Type B pancreatic cell (in vitro differentiated cells): Measurements from ENCODE around the gene SPATA3. TPM values are rescaled to one million over a fixed set of nuclear protein-coding genes. Genes with fewer than 3 reads are reported as not detected.

Experiments used
- DNase-seq: peaks from one replicate; pipeline ENCODE4 v3.0.0; 2021; ENCODE audit warnings: mixed read lengths; ENCODE audit not compliant: unreplicated experiment; ENCODE audit errors: extremely low spot score
- H3K27ac Mint-ChIP-seq: 2 replicates; pipeline ENCODE4 v1.8.0; 2021; ENCODE audit warnings: mild to moderate bottlenecking, mixed read lengths
- H3K27me3 Mint-ChIP-seq: 2 replicates; pipeline ENCODE4 v1.8.0; 2021; ENCODE audit warnings: mixed read lengths
- H3K36me3 Mint-ChIP-seq: 2 replicates; pipeline ENCODE4 v1.8.0; 2021; ENCODE audit warnings: mixed read lengths
- H3K4me1 Mint-ChIP-seq: one replicate; pipeline ENCODE4 v1.8.0; 2021; ENCODE audit warnings: mixed read lengths; ENCODE audit not compliant: unreplicated experiment
- H3K4me3 Mint-ChIP-seq: 2 replicates; pipeline ENCODE4 v1.8.0; 2021; ENCODE audit warnings: mild to moderate bottlenecking, mixed read lengths
- H3K9me3 Mint-ChIP-seq: 2 replicates; pipeline ENCODE4 v1.8.0; 2021; ENCODE audit warnings: mixed read lengths
- CTCF ChIP-seq: fragments of 200-600 bp; sonication (generic); conservative IDR thresholded peaks from 2 replicates; pipeline ENCODE4 v1.5.0; 2021; ENCODE audit warnings: antibody characterized with exemption, mild to moderate bottlenecking
- total RNA-seq: library from RNA; stranded (reverse); gene quantifications from 2 replicates; pipeline ENCODE4 v1.2.1, GENCODE V29; 2021; ENCODE audit warnings: low replicate concordance

SPATA3 gene
- total RNA-seq, 1 donor from 2014 or later: not detected

GRCh38 chr2:230990899-230991150 is 5.1 kb upstream of the SPATA3 start:
- no peak for DNase-seq

DNA sequence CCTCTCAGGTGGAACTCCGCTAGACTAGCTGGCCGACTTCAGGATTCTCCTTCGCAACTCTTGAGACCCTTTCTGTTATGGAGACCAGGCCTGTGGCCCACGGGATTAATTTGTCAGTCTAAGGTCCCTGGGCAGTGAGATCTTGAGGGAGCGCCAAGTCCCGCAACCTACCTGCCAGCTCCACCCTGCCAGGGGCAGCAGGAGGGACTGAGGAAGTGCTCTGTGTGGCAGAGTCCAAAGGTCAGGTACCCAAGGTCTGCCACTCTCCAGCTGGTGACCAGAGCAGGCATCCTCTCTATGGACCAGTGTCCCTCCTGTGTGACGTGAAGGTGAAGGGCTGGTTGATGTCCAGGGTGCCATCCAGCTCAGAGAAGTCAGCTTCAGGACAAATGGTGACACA is 4.3 kb upstream of the SPATA3 start:
- Mint-ChIP-seq H3K27me3 (peaks cover under 1% of the 10 kb centered on the region), H3K4me3 (no peak overlapping the region), H3K9me3 (no peaks in the 10 kb centered on the region), H3K36me3 (no peaks in the 10 kb centered on the region), H3K27ac (no peak overlapping the region), H3K4me1 (no peaks in the 10 kb centered on the region)
- no peak for TF ChIP-seq CTCF
- no peak for DNase-seq

More at GRCh38 chr2:230990899-230991150, 5.1 kb upstream of the SPATA3 start:
- no peaks in the 10 kb centered on the region for H3K4me1 Mint-ChIP-seq
- H3K4me3 Mint-ChIP-seq: no peak overlapping the region
- no peaks in the 10 kb centered on the region for H3K9me3 Mint-ChIP-seq
- H3K27me3 Mint-ChIP-seq: no peaks in the 10 kb centered on the region
- no peak overlapping the region for H3K27ac Mint-ChIP-seq
- H3K36me3 Mint-ChIP-seq: no peaks in the 10 kb centered on the region
- TF ChIP-seq CTCF: no peak

DNA sequence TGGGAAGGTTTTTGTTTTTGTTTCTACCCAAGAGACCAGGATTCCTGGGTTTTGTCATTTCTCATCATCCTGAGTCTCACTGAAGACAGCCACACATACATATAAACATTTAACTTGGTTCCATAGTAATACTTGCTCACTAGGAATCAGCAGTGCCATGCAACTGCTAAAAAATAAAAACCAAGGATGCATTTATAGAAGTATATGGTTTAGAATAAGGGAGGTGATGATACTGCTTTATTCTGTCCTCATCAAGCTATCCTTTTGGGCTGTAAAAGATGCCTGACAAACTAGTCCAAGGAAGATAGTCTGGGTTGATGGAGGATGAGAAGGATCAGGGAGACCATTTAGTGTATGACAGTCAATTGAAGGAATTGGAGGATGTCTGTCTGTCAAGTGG is 740 bp downstream of the SPATA3 start:
- no peak for DNase-seq
- H3K9me3 Mint-ChIP-seq: no peaks in the 10 kb centered on the region
- H3K27ac Mint-ChIP-seq: no peak overlapping the region
- H3K4me3 Mint-ChIP-seq: no peak overlapping the region
- H3K36me3 Mint-ChIP-seq: no peaks in the 10 kb centered on the region
- no peak for TF ChIP-seq CTCF
- peaks cover 39% of the 10 kb centered on the region for H3K27me3 Mint-ChIP-seq
- H3K4me1 Mint-ChIP-seq: no peaks in the 10 kb centered on the region

GRCh38 chr2:230998882-230999281 is 3.0 kb downstream of the SPATA3 start:
- TF ChIP-seq CTCF: no peak
- no peak overlapping the region for H3K4me3 Mint-ChIP-seq
- no peak for DNase-seq
- H3K27me3 Mint-ChIP-seq: peaks cover 52% of the 10 kb centered on the region
- no peaks in the 10 kb centered on the region for H3K9me3 Mint-ChIP-seq
- H3K4me1 Mint-ChIP-seq: no peaks in the 10 kb centered on the region
- H3K27ac Mint-ChIP-seq: no peak overlapping the region
- H3K36me3 Mint-ChIP-seq: no peaks in the 10 kb centered on the region

DNA sequence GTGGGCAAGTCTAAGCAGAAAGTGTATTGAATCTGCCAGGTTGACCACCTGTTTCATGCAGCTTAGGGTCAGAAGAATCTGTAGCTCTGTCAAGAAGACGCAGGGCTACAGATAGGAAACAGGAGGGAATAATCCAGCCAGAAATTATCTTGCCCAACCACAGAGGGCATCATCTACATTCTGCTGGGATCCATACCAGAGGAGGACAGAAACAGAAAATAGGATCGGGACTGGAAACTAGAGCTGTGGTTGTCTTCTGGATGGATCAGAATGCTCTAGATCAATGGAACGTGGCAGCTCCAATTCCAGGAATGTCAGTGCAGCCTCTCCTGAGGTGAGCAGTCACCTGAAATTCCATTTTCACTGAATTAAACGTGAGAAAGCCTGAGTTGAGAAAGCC is 3.6 kb downstream of the SPATA3 start:
- TF ChIP-seq CTCF: no peak
- DNase-seq: no peak
- Mint-ChIP-seq H3K36me3 (no peaks in the 10 kb centered on the region), H3K9me3 (peaks cover under 1% of the 10 kb centered on the region), H3K4me1 (no peaks in the 10 kb centered on the region), H3K4me3 (no peak overlapping the region), H3K27ac (no peak overlapping the region), H3K27me3 (peaks cover 52% of the 10 kb centered on the region)

GRCh38 chr2:231000211-231000904 is 4.4 kb downstream of the SPATA3 start:
- Mint-ChIP-seq H3K4me1 (no peaks in the 10 kb centered on the region), H3K36me3 (peaks cover under 1% of the 10 kb centered on the region), H3K4me3 (no peak overlapping the region), H3K9me3 (peaks cover 7% of the 10 kb centered on the region), H3K27ac (no peak overlapping the region), H3K27me3 (peaks cover 52% of the 10 kb centered on the region)
- DNase-seq: no peak
- TF ChIP-seq CTCF: no peak
